GM18907 (cell line): ENCODE measurements around the gene TSPAN17.
"Not testable (repeated sequence)": the region's sequence is repeated elsewhere in the genome, so short reads cannot be mapped to it uniquely, and the experiment has no call there.

Source experiments
- ATAC-seq: cut with Tn5 transposase; IDR thresholded peaks from one replicate; pipeline ENCODE4 v1.9.1; 2021; ENCODE audit warnings: mild to moderate bottlenecking, moderate library complexity; ENCODE audit not compliant: unreplicated experiment

The TSPAN17 gene

DNA sequence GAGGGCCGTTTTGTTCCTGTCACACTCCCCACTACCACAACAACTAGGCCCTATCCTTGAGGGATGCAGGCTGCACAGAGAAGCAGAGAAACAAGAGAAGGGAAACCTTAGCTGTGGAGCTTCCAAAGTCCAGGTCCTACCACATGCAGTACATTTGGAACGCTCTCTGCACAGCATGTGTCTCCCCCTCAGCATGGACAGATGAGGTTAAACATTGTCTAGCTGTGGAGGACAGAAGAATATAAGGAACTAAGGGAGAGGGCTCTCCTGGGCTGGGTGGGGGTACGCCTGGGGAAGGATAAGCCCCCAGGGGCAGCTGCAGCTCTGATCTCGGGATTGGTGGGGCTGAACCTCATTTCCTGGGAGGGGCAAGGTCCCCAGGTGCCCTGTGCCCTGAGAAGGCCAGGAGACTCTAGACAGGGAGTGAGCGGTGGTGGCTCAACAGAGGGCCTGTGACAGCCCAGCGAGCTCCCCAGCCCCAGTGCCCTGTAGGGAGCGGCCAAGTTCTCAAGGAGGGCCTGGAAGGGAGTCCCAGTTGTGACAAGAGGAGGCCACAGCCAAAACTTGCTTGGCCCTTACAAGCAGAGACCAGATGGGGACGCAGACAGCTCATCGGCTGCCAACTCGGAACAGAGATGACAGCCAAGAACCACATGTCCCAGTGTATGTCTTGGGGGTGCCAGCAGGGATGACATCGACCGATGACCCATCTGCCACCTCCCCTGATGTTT, 30.1 kb downstream of the TSPAN17 start:
- ATAC-seq, result no peak

DNA sequence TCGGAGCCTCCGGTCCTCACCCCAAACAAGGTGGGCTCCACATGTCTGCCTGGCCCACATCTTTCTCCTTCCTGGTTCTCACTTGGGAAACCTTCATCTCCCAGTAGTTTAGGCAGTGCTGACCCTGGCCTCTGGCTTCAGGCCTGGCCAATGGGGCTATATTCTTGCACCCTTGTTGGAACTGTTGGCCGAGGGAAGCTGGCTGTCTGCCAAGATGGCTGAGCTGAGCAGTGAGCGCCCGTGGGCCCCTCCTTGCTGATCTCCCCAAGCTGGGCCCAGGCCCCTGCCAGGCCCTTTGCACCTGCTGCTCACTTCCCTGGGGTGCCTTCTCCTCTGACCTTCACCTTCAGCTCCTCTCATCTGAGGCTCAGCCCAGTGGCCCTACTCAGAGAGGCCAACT, 31.3 kb downstream of the TSPAN17 start:
- ATAC-seq, result no peak

DNA sequence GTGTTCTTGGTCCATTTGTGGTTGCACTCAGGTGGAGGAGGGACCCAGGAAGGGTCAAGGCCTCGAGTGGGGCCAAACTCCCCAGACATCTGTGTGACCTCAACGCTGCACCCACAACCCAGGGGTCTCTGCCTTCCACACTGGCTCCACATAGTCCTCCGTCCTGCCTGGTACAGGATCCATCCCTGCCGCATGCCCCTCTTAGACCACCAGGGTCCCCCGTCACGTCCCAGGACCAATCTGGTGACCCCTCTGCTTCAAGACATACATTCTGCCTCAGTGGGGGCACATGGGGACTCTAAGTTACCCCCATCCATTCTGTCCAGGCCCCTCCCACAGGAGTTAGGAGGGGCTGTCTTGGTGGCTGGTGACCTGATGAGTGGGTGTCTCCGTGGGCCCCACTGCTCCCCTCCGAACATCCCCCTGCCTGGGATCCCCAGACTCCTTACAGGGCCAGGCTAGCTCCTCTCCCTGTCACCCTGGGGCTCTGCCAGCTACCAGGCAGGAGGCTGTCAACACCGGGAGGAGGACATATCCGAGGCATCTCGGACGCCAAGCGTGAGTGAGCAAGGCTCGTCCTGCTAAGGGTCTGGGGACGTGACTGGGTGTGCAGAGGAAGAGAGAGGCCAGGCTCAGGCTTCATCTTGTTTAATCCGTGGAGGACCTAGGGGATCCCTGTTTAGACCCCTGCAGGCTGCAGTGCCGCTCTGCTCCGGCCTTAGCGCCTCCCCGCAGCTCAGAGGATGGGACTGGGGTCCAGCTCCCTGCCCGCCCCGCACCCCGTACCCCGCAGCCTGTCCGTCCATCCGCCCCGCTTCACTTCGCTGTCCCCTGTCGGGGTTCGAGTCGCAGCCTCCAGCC, 32.3 kb downstream of the TSPAN17 start:
- no peak for ATAC-seq

DNA sequence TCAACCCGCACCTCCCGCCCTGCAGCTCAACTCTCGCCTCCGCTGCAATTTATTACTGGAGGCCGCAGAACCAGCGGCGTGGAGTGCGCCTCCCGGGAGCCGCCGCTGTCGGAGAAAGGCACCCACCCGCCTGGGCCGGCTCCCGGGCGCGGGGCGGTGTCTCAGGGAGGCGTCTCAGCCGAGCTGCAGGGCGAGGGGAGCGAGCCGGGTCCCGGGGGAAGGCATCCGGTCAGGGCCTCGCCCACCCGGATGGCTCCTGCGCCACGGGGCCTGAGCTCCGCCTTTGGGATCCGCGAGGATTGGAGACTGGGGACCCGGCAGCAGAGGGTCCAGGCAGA, 32.9 kb downstream of the TSPAN17 start:
- ATAC-seq, result no peak

DNA sequence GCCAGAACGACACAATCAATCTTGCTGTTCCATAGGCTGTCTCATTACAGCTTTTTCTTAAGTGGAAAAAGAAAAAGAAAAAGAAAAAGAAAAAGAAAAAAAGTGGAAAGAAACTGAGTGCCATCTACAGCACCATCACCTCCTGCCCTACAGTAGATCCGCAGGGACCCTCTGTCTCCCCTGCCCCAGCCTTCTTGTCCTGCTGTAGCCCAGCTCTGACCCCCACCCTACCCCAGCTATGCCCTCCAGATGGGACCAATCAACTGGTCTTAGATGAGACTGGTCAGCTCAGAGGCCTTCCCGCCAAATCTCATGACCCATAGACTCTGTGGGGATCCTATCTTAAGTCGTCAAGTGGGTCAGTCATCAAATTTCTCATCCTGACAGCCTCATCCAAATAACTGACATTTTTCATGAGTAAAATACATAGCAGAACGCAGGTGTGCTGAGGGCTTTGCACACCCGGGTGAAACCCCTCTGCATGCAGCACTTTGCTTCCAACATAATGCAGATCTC, 34.8 kb downstream of the TSPAN17 start:
- ATAC-seq, result no peak

DNA sequence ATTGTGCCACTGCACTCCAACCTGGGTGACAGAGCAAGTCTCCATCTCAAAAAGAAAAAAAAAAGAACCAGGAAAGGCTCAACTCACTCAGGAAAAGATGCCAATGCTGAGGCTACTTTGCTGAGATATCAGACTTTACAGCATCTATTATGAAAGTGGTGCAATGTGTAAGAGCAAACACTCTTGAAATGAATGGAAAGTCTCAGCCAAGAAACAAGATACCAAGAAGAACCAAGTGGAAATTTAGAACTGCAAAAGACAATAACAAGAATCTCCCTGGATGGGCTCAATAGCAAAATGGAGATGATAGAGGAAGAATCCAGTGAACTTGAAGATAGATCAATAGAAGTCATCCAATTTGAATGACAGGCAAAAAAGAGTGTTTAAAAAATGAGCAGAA, 37.7 kb downstream of the TSPAN17 start:
- no peak for ATAC-seq

DNA sequence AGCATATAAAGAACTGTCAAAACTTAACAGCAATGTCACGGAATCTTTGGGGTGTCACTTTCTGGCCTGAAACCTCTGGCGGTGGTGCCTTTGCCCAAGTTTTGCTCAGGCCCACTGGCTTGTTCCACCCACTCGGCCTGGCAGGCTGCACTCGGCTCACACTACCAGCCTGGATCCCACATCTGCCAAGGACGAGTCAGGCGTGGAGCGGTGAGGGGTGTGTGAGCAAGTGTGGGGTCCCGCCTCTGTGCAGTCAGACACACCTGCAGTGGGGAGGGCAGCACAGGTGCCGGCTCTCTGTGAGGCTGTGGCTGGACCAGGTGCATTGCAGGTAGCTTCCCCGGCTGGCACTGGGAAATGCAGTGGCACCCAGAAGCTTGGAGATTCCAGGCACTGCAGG, 40.0 kb downstream of the TSPAN17 start:
- no peak for ATAC-seq

DNA sequence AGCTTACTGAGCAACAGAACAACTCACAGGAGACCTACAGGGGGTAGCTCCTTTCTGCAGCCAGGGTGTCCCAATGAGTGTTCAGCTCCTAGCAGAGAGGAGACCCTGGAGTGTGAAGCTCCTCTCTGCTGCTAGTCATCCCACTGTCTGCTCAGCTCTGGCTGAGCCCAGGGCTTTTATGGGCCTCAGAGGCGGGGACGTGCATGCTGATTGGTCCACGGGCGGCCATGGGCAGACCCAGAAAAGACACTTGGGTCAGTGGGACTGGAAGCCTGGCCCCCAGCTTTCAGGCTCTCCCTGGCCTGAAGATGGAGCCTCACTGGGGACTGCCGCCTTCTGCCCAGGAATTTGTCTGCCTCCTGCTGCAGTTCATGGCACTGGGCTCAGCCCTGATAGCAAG, 40.6 kb downstream of the TSPAN17 start:
- ATAC-seq, result no peak

DNA sequence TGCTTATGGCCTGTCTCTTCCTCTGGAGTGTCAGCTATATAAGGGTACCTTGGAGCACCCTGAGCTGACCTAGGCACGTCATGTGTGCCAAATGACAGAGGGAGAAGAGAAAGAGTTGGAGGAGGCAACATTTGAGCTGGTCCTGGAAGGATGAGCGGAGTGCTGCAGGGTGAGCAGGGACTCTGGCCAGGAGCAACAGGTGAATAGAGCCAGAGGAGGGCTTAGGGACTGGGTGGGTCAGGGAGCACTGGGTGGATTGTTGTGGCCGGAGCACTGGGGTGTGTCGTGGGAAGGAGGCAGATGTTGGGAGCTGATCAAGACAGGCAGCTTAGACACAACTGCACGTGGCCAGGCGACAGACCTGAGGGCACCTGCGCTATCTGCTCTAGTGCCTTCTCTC, 43.6 kb downstream of the TSPAN17 start:
- no peak for ATAC-seq

DNA sequence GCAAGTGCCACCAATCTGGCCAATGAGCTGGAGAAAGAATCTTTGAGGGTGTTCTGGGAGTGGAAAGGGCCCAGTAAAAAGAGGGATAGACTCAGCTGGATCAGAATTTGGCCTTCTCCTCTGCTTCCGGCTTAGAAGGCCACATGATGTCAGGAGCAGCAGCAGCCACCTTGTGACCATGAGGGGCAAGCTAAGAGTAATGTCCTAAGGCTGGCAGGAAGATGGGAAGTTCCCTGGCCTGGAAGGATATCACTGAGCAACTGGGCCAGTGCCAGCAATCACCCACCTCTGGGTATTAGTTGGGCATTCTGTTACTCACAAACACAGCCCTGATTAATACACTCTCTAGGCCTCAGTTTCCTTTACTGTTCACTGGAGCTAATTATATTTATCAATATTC, 44.2 kb downstream of the TSPAN17 start:
- no peak for ATAC-seq

DNA sequence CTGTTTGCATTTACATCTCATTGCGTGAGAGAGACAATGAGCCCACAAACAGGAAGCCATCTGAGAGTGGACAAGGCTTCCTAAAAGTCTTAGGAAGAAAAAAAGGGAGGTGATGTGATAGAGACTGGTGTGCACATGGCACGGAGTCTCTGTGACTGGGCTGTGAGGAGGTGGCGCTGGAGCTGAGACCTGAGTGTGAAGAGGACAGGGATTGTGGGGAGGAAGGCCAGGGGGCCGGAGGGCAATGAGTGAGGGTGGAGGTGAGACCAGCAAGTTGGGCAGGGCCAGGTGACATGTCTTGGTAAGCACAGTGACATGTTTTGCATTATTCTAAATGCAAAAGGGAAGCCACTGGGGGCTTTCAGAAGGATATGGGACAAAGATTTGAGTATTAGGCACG, 45.0 kb downstream of the TSPAN17 start:
- ATAC-seq, result no peak

DNA sequence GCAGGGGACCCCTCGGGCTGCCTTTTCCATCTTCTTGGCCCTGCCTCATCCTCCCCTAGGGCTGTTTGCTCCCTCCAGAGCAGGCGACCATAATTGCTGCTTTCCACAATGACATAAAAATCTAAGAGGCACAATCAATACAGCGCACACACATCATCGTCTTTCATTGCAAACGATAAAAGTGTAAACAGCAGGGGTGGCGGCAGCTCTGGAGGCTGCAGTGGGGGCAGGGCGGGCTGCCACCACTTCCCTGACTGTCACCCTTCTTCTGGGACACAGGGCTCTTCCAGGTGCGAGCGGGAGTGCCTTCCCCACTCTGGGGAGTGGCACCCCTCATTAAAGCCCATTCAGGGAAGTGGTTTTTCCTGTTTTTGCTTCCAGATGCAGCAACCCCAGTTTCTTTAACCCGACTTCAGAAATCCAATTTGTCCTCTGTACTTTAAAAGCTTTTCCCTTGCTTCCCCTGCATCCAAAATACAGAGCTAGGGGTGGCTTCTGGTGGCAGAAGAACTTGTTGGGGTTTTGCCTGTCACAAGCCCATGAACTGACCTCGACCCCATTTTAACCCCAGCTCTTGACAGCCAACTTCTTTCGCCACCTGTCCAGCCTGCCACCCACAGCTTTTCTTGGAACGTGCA, 45.7 kb downstream of the TSPAN17 start:
- ATAC-seq, result no peak

DNA sequence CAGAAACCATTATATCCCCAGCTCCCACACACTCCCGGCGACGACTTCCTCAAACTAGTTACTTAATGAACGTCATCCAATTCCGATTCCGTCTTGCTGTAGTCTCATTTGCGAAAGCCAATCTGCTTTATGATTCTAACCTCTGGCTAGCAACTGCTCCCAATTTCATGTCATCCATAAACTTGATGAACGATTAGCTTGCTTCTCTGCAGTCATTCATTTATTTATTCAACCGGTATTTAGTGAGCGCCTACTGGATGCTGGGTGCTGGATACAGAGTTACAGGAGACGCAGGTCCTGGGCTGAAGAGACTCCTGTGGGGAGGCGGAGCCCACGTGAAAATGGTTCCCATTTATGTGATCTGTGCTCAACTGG, 46.2 kb downstream of the TSPAN17 start:
- ATAC-seq, result no peak

DNA sequence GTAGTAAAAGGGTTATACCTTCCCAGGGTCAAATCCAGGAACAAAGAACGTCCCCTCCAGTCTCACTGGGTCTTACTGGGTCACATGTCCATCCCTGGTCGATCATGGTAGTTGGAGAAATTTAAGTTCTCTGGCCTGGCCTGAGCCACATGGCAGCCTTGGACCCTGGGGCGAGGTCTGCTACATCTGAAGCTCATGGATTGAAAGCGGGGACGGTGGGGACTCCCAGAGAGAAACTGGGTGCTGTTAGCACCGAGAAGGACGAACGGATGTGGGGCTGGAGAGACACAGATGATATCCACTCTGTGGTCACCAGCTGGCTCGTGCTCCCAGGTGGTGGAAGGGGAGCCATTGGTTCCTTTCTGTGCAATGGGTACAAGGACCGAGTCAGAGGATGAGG, 46.9 kb downstream of the TSPAN17 start:
- no peak for ATAC-seq

DNA sequence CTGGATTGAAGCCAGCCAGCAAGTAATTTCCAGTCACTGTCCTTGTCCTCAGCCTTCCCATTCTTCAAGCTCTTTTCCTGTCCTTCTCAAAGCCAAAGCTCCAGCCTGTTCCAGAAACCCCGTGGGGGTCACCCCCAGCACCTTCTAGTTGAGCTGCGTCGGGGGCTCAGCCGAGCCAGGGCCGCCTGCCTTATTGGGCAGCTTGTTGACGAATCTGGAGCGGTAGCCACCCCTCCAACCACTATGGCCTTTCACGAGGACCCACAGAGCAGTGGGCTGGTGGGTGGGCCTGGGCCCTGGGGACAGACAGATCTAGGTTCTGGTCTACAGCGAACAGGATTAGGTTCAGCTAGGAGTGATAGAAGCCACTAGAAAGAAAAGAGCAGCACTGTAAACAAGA, 47.3 kb downstream of the TSPAN17 start:
- no peak for ATAC-seq

DNA sequence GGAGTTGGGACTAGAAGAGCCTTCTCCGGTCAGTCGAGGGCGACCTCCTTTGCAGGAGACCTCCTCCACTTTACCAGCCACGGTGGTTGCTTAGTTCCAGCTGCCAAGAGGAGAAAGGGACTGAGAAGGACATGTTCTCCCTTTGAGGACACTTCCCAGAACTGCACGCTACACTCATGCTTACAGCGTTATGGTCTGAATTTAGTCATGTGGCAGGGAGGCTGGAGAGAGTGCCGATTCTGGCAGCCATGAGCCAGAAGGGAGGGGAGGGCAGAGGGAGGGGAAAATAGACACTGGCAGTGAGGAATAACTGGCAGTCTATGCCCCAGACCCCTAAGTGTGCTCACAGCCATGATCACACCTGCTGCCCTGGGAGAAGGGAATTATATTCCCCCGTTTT, 47.8 kb downstream of the TSPAN17 start:
- no peak for ATAC-seq

DNA sequence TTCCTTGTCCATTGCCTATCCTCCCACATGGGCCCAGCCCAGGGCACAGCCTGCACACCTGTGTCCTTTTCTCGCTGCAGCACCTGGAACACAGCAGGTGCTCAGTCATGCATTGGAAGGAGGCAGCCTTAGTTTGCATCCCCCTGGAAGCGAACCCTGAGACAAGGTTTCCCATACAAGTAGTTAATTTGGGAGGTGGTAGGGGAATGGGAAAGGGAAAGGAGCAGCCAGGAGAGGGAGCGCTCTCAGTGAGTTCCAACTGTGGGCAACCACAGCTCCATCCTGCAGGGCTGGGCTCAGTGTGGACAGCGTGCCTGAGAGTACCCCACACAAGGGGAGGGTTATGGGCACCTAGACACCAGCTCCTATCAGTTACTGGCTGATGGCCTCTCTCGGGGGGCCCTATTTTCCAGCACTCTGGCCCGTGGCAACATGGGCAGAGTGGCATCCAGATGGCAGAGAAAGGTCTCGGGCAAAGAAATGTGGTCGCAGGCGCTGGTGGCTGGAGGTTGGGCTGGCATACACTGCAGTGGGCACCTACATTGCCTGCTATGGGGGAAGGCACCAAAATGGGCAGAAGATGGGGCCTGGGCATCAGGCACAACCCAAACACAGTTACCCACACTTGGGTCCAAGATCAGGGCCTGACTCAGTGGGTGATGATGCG, 50.1 kb downstream of the TSPAN17 start:
- no peak for ATAC-seq

DNA sequence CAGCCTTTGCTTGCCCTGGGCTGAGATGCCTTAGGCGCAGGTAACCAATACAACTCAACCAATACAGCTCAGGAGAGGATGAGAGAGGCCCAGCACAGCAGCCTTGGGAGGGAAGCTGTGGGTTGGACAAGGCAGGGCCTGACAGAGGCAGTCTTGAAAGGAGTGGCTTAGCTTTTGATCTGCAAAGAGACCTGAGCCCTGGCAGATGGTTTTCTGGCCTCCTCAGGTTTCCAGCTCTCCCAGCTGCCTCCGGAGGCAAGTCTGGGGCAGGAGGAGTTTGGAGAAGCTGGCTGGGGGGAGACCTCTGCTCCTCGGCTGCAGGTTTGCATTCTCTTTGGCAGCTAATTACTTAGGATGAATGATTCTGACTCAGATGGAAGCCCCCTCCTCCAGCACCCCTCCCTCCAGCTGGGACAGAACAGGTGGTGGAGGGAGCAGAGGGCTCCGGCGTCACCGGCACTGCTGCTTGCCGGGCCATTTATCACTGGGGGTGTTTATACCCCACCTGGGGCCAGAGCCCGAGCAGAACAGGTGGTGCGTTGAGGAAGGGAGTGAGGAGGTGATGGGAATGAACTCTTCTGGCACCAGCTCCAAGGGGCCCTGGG, 50.8 kb downstream of the TSPAN17 start:
- ATAC-seq, result no peak

DNA sequence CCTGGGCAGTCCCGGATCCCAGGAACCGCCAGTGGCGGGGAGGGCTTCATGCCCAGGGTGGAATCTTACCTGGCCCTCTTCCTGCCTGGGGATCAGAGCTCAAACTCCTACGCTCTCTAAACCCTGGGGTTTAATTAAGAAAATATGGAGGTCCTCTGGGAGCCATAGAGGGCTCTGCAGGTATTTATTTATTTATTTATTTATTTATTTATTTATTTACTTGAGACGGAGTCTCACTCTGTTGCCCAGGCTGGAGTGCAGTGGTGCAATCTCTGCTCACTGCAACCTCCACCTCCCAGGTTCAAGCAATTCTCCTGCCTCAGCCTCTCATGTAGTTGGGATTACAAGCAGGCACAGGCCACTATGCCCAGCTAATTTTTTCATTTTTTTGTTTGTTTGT, 52.2 kb downstream of the TSPAN17 start:
- not testable (repeated sequence) for ATAC-seq

DNA sequence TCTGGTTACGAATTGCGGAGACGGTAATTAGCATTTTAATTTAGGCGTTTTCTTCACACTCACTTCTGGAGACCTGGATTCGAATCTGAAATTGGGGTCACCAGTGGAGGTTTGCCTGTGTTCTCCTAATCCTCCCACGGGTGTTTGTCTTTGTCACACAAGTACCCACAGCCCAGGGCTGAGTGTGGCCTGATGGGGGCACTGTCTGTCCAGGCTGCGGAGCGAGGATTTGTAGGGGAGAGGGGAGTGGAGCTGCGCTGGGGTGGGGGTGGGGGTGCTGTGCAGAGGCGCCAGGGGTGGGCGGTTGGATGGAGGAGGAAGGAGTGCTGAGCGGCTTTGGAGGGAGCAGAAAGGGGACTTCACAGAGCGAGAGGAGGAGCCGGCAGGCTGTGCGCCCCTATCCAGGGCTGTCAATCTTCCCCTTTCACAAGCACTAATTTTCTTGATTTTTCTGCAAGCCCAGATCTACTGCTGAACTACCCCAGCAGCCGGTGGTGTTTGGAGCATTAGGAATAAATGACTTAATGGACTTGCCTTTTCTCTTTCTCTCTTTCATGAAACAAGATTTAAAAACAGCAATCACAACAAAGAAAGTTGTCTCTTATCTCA, 53.1 kb downstream of the TSPAN17 start:
- ATAC-seq, result no peak
